NCI-H69 (cell line): Measurements from ENCODE around the gene GPR39.

Source experiments
- DNase-seq: peaks from one replicate; lab custom pipeline; 2025; lab: John Stamatoyannopoulos, UW

Gene GPR39

GRCh38 chr2:132671151-132671835 is 254.7 kb downstream of the GPR39 start:
- DNase-seq, result peak; percentile 38

- DNase-seq, result no peak
Observed at GRCh38 chr2:132676999-132677398, 260.4 kb downstream of the GPR39 start.

- no peak for DNase-seq
Observed at GRCh38 chr2:132677661-132678060, 261.1 kb downstream of the GPR39 start.

GRCh38 chr2:132678483-132678882 is 261.9 kb downstream of the GPR39 start:
- no peak for DNase-seq

GRCh38 chr2:132680544-132680943 is 263.9 kb downstream of the GPR39 start:
- DNase-seq, result no peak

- no peak for DNase-seq
Observed at GRCh38 chr2:132681766-132682165, 265.2 kb downstream of the GPR39 start.

GRCh38 chr2:132690664-132691303 is 274.2 kb downstream of the GPR39 start:
- no peak for DNase-seq

- no peak for DNase-seq
Observed at GRCh38 chr2:132691556-132691955, 275.0 kb downstream of the GPR39 start.

GRCh38 chr2:132692816-132693215 is 276.2 kb downstream of the GPR39 start:
- DNase-seq, result no peak
